ENCODE measurements around the gene SNRK.
A peak's percentile ranks its signal among the peaks of the same experiment; 100 is the strongest.

The SNRK gene

DNA sequence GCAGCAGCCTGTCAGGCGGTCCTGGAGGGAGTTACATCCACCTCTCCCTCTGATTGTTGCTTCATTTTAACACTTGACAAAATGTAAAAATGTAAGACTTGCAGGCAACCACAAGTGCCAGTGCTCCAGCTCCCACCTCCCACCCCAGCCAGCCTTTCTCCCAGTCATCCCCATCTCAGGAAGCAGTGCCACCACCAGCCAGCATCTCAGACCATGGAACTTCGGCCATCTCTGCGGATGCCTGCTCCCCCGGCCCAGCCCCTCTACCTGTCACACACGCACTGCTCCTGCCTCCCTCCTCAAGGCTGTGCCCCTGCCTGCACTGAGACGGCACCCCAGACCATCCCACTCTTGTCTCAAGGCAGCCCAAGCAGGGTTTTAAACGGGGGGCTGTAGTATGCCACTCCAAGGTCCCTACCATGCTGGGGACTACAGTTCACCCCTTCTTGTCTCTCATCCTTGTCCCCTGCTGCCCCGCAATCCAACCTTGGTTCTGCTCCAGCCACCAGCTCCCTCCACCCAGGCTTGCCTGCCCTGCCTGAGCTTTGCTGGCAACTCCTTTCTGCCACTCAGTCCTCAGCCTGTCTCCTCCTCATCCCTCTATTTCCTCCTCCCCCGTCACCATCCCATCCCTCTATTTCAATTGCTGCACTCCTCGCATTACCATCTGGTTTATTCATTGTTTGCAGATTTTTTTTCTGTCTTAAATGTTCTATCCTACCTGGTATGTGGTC lies 85.8 kb downstream of the SNRK start:
- DNase-seq, result no peak

DNA sequence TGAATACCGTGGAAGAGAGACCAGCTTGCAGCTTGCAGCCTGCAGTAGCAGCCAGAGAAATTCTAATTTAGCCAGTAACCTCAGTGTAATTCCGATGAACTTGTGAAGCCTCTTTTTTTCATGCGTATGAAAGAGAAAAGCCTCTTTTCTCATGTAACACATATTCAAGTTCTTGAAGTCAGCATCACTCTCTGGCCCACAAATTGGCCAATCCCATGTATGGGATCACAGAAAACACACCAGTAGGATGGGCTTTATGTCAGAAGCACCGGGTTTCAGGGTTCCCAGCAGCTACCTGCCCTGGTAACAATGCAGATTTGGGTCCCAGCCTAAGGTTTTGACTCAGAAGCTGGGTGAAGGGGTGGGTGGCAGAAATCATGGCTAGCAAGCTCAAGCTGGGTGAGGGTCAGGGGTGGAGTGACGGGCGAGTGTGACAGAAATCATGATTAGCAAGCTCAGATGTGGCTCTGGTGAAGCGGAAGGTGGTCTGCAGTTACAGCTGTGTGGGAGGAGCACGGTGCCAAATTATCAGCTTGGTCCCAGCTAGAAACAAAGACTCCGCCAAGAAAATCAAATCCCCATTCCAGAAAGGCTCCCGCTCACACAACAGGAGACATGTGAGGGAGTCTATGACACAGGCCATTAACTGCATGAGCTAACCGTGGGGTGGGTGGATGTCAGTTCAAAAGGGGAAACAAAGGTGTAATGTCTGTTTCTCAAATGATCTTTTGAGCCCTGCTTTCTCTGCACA lies 86.6 kb downstream of the SNRK start:
- no peak for DNase-seq

DNA sequence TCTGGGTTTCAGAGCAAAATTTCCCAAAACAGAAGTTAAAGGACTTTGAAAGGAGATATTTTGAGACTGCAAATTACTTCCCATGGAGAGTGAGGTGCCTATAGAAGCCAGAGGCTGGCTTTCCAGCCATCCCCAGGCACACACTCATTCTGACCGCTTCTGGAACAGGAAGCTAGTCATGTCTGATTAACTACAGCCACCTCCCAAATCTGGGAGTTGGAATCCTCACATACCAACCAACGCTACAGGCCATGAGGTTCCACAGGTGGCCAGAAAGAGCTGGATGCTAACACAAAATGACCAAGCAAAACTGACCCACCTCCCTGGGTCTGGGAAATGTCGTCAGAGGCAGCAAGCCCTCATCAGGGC lies 87.2 kb downstream of the SNRK start:
- no peak for DNase-seq

DNA sequence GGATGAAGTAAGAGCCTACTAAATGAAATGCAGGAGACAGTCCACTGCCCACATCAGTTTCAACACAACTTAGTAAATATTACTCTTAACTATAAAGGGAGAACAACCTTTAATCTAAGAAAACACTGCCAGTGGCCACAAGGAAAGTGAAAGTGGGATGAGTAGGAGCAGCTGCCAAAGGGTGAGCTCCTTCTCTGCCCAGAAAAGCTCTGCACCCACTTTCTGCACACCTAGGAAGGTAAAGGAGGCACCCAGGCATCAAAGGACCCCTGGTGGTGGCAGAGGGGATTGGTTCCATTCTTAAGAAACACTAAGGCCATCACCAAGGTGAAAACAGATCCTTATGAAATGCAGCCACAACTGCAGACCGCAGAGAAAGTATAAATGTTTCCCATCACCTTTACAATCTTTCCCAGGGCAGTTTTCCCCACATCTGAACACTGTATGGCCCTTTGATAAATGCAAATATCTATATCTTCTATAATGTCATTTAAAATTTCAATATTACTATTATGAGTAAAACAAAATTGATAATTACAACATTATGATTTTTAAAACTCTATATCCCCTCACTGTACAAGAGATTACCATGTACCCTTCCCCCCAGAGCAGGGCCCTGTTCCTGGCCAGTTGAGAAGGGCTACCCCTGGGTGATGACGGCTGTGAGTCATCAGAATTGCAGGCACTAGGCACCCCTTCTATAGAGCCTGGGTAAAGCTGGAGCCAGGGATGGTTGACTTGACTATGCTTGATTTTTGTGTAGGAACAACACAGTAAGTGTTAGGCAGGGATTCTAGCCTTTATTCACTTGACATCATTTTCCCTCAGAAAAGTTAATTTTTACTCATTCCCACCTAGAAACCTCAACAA lies 92.0 kb downstream of the SNRK start:
- DNase-seq, result peak; percentile 62

DNA sequence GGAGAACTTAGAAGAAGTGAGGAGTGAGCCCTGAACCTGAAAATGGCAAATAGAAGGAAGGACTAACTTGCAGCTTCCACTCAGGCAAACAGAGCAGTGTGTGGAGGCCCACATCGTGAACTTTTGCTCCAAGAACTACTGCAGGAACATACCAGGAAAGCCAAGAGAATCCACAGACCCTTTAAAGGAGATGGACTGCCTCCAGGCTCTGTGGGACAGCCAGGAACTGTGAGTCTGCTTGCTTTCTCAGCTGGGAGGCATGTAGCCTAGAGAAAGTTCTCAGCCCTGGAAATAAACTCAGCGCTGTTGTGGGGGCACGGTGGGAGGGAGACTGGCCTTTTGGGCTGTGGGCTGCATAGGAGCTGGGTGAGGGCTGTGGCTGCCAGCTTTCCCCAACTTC lies 93.0 kb downstream of the SNRK start:
- no peak for DNase-seq

DNA sequence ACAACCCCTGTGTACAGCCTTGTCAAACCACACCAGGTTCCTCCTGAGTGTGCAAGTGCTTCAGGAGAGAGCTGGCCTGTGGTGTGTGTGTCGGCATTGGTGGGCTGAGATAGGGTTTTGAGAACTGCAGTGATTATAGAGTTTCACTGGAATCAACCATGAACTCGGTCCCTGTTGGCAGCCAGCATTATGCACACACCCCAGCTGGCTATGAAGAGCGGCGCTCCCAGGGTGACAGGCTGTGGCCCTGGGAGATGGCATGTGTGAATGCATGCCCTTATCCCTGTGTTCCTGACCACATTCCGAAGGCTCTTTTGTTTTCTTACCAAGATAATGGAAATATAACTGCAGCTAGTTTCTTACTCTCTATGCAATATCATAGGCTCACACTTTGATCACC lies 101.8 kb downstream of the SNRK start:
- no peak for DNase-seq

DNA sequence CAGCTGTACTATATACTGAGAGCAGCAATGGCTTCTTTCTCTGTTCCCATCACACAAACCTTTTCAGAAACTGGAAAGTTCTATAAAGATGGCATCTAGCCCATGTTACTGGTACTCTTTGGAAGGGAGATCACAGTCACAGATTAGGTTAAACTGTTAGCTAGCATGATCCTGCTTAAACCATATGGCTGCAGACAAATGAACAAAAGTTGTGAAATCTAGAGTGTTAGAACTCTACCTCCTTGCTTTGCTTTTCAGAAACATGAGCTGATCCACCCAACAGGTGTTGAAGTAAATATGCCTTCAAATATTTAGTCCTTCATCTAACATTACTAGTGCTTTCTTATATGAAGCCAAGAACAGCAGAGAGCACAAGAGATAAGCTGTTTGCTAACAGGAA lies 102.6 kb downstream of the SNRK start:
- DNase-seq, result no peak

DNA sequence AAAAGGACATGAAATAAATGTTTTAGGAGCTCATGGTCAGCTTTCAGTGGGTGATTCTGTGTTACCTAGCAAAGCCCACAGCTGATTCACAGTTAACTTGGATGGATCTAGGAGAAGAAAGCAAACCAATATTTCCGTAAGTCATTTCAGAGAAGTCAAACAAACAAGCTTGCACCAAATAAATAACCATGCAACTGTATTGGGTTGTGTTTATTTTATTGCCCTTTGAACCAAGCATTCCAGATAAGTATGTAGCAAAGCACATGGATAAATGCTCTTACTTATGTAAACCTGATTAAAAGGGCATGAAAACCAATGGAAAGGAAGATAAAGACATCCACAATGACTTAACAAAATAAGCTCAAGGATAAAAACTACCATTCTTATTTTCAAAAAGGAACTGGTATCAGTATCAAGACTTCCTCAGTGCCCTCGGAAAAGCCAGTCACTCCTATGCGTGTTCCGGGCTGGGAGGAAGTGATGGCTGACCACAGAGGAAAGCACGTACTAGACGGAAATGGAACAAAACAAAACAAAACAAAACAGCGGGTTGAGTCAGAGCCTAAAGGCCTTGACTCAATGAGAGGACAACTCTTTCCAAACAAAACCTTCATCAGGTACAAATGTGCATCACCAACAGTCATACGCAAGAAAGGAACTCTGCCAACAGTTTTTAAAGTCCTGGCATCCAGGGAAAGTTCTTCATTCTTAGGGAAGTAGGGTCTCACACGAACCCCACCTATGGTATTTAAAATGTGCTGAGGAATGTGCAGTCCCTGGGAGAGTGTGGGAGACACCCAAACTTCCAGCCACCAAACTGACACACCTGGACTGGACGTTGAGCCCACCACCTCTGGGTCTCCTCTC lies 103.3 kb downstream of the SNRK start:
- DNase-seq, result peak; percentile 58

DNA sequence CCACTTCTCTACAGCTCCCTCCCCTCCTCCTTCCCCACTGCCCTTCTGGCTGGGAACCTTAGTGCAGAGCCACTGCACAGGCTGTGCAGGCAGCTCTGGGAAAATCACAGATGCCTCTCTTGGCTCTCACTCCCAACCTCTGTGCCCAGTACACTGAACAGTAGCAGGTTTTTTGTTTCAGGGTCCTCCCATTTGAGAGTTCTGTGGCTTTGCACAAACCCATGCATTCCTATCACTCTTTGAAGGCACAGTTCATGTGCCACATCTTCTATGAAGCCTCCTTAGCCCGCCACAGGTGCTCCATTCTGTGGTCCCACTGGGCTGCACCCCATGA lies 103.9 kb downstream of the SNRK start:
- DNase-seq, result no peak

DNA sequence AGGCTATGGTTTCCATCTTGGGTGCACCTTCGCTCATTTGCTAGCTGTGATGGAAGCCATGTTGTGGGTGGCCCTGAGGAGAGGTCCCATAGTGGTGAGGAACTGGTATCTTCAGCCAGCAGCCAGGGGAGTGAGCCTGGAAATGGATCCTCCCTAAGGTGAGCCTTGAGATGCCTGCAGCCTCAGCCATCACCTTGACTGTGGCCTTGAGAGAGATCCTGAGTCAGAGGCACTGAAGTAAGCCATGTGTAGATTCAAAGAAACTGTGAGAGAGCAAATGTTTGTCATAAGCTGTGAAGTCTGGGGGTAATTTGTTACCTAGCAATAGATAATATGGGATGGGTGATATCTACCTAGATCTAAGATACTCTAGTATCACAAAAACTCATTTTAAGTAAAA lies 105.3 kb downstream of the SNRK start:
- no peak for DNase-seq

DNA sequence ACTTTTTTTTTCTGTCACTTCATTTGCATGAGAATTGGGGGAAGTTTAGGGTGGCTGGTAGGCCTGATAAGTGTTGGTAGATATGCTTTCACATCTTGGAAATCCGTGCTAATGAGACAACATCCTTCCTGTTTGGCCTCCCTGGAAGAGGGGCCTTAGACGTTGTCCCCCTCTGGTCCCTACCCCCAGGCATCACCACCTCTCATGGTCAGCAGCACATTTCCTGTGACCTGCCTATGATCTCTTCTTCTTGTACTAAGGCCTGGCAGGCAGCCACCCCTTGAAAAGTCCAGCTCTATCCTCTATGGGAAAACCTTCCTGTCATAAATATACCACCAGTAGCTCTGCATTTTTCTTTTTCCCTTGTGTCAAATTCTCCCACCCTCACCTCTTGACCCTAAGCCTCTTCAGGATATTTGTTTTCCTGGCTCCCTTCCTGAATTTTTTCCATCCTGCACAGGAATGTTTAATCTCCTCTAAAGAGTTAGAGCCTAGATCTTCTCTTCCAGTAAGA lies 107.8 kb downstream of the SNRK start:
- DNase-seq, result no peak

DNA sequence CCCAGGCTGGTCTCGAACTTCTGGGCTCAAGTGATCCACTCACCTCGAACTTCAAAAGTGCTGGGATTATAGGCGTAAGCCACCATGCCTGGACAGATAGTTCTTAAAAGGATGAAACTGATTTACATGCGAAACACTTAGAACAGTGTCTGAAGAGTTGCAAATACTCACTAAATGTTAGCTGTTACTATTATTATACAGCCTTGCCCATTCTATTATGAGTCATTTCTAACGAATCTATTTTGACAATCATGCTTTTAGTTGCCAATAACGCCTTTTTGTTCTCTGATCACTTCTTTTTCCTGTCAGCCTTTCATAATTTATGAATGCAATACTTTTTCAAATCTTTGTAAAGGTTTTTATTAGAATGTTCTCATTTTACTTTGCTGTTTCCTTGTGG lies 112.7 kb downstream of the SNRK start:
- DNase-seq, result no peak

DNA sequence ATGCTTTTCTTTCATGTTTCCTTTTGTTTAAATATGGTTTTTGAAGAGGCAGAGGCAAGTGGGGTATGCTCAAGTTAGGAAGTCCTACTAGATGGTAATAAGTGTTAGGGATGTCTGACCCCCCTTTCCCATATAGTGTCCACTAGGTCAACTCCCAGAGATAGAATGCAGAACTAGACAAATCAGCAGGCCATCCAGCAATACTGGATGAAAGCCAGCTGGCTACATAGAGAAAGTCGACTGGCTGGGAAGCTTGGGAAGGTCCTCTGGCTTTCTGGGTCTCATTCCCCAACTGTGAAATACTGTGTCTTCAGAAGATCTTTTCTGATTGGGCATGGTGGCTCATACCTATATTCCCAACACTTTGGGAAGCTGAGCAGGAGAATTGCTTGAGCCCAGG lies 113.8 kb downstream of the SNRK start:
- no peak for DNase-seq
